ENCODE data around the gene GNB1L.

GNB1L gene

GRCh38 chr22:19854778-19855503, at the start of gene GNB1L, which contains the start of gene RTL10:
TSS of gene GNB1L (minus strand) at chr22:19854874. CDS start at chr22:19821355, 33,519 bp downstream.
TSS of gene RTL10 (minus strand) at chr22:19854874. CDS start at chr22:19852261, 2,613 bp downstream.
- peak; percentile 95 to 97 for DNase-seq

- DNase-seq = no peak
Observed at GRCh38 chr22:19904174-19904856, 49.6 kb upstream of the GNB1L start.

- no peak for DNase-seq
Observed at GRCh38 chr22:19903513-19903912, 48.8 kb upstream of the GNB1L start.

GRCh38 chr22:19903031-19903430, 48.4 kb upstream of the GNB1L start:
- no peak for DNase-seq

GRCh38 chr22:19902245-19902715, 47.6 kb upstream of the GNB1L start:
- DNase-seq = no peak

GRCh38 chr22:19901577-19902244, 47.0 kb upstream of the GNB1L start:
- DNase-seq = no peak

- no peak for DNase-seq
Observed at GRCh38 chr22:19900707-19901436, 46.2 kb upstream of the GNB1L start.

- DNase-seq = no peak
Observed at GRCh38 chr22:19898831-19899567, 44.3 kb upstream of the GNB1L start.

GRCh38 chr22:19898145-19898544, 43.5 kb upstream of the GNB1L start:
- no peak for DNase-seq

- DNase-seq = no peak
Observed at GRCh38 chr22:19897726-19898125, 43.1 kb upstream of the GNB1L start.

GRCh38 chr22:19896665-19897355, 42.1 kb upstream of the GNB1L start:
- DNase-seq = peak in 1 of 2 donors; percentile 32

- no peak for DNase-seq
Observed at GRCh38 chr22:19895160-19895849, 40.6 kb upstream of the GNB1L start.

- no peak for DNase-seq
Observed at GRCh38 chr22:19893363-19893762, 38.7 kb upstream of the GNB1L start.

GRCh38 chr22:19892925-19893324, 38.3 kb upstream of the GNB1L start:
- DNase-seq = no peak

GRCh38 chr22:19892257-19892879, 37.7 kb upstream of the GNB1L start:
- DNase-seq = peak; percentile 67

GRCh38 chr22:19891317-19892256, 36.9 kb upstream of the GNB1L start:
- peak; percentile 81 to 88 for DNase-seq

- no peak for DNase-seq
Observed at GRCh38 chr22:19890502-19891316, 36.0 kb upstream of the GNB1L start.

- peak in 1 of 2 donors; percentile 56 for DNase-seq
Observed at GRCh38 chr22:19889951-19890350, 35.3 kb upstream of the GNB1L start.
